HL-60 (cell line): ENCODE results near the gene ENPP7.

Experiments used
- GABPA ChIP-seq: IDR thresholded peaks from 2 replicates; pipeline ENCODE4 v1.6.1; 2012; ENCODE audit warnings: low read depth
- POLR2AphosphoS5 ChIP-seq: IDR thresholded peaks from 2 replicates; pipeline ENCODE4 v1.6.1; 2012; ENCODE audit warnings: low read depth
- REST ChIP-seq: IDR thresholded peaks from 2 replicates; pipeline ENCODE4 v1.6.1; 2012; ENCODE audit warnings: low read depth; ENCODE audit not compliant: insufficient replicate concordance
- SPI1 ChIP-seq: IDR thresholded peaks from 2 replicates; pipeline ENCODE4 v1.6.1; 2012; ENCODE audit warnings: low read depth, mild to moderate bottlenecking, borderline replicate concordance
- TF ChIP-seq, protein P1 (sequence below): IDR thresholded peaks from one replicate; pipeline ENCODE4 v1.5.1; 2011; ENCODE audit warnings: low read length, control low read depth, inconsistent platforms; ENCODE audit not compliant: insufficient read depth

GRCh38 chr17:79690466-79690865, 40.3 kb upstream of the ENPP7 start:
- TF ChIP-seq, protein P1, sequence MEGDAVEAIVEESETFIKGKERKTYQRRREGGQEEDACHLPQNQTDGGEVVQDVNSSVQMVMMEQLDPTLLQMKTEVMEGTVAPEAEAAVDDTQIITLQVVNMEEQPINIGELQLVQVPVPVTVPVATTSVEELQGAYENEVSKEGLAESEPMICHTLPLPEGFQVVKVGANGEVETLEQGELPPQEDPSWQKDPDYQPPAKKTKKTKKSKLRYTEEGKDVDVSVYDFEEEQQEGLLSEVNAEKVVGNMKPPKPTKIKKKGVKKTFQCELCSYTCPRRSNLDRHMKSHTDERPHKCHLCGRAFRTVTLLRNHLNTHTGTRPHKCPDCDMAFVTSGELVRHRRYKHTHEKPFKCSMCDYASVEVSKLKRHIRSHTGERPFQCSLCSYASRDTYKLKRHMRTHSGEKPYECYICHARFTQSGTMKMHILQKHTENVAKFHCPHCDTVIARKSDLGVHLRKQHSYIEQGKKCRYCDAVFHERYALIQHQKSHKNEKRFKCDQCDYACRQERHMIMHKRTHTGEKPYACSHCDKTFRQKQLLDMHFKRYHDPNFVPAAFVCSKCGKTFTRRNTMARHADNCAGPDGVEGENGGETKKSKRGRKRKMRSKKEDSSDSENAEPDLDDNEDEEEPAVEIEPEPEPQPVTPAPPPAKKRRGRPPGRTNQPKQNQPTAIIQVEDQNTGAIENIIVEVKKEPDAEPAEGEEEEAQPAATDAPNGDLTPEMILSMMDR: no peak
- TF ChIP-seq REST: no peak
- TF ChIP-seq SPI1: no peak
- no peak for TF ChIP-seq GABPA
- no peak for TF ChIP-seq POLR2AphosphoS5
